ENCODE data around the gene ENTPD7.

The ENTPD7 gene

GRCh38 chr10:99628923-99629624 is 30.2 kb upstream of the ENTPD7 start:
- TF ChIP-seq POLR2A (IDR thresholded peaks at IDR 0.05; ENCODE audit: low read length) (no peak), GATA1 (IDR thresholded peaks at IDR 0.05; ENCODE audit: low read depth, low read length) (no peak)
- DNase-seq = no peak

- DNase-seq = no peak
- TF ChIP-seq GATA1 (IDR thresholded peaks at IDR 0.05; ENCODE audit: low read depth, low read length) = no peak
- TF ChIP-seq POLR2A (IDR thresholded peaks at IDR 0.05; ENCODE audit: low read length) = no peak
Measured at GRCh38 chr10:99629625-99629978, 29.7 kb upstream of the ENTPD7 start.

- TF ChIP-seq POLR2A (IDR thresholded peaks at IDR 0.05; ENCODE audit: low read length) (no peak), GATA1 (IDR thresholded peaks at IDR 0.05; ENCODE audit: low read depth, low read length) (no peak)
- DNase-seq = peak; percentile 63 to 71
Measured at GRCh38 chr10:99630433-99630832, 28.9 kb upstream of the ENTPD7 start.

- no peak for TF ChIP-seq GATA1 (IDR thresholded peaks at IDR 0.05; ENCODE audit: low read depth, low read length)
- no peak for TF ChIP-seq POLR2A (IDR thresholded peaks at IDR 0.05; ENCODE audit: low read length)
- no peak for DNase-seq
Measured at GRCh38 chr10:99630991-99631390, 28.3 kb upstream of the ENTPD7 start.

- no peak for DNase-seq
- TF ChIP-seq GATA1 (IDR thresholded peaks at IDR 0.05; ENCODE audit: low read depth, low read length) = no peak
- TF ChIP-seq POLR2A (IDR thresholded peaks at IDR 0.05; ENCODE audit: low read length) = no peak
Measured at GRCh38 chr10:99631496-99631895, 27.8 kb upstream of the ENTPD7 start.

- no peak for DNase-seq
- TF ChIP-seq GATA1 (IDR thresholded peaks at IDR 0.05; ENCODE audit: low read depth, low read length) (no peak), POLR2A (IDR thresholded peaks at IDR 0.05; ENCODE audit: low read length) (no peak)
Measured at GRCh38 chr10:99633832-99634231, 25.5 kb upstream of the ENTPD7 start.

GRCh38 chr10:99647601-99648151 is 11.6 kb upstream of the ENTPD7 start:
- TF ChIP-seq GATA1 (IDR thresholded peaks at IDR 0.05; ENCODE audit: low read depth, low read length) (no peak), POLR2A (IDR thresholded peaks at IDR 0.05; ENCODE audit: low read length) (no peak)
- no peak for DNase-seq

GRCh38 chr10:99648717-99649116 is 10.6 kb upstream of the ENTPD7 start:
- TF ChIP-seq GATA1 (IDR thresholded peaks at IDR 0.05; ENCODE audit: low read depth, low read length) = no peak
- TF ChIP-seq POLR2A (IDR thresholded peaks at IDR 0.05; ENCODE audit: low read length) = no peak
- no peak for DNase-seq

GRCh38 chr10:99652800-99653390 is 6.4 kb upstream of the ENTPD7 start:
- no peak for DNase-seq
- TF ChIP-seq GATA1 (IDR thresholded peaks at IDR 0.05; ENCODE audit: low read depth, low read length) = no peak
- no peak for TF ChIP-seq POLR2A (IDR thresholded peaks at IDR 0.05; ENCODE audit: low read length)

- TF ChIP-seq GATA1 (IDR thresholded peaks at IDR 0.05; ENCODE audit: low read depth, low read length) = no peak
- TF ChIP-seq POLR2A (IDR thresholded peaks at IDR 0.05; ENCODE audit: low read length) = no peak
- DNase-seq = peak in 1 of 2 experiments; percentile 5
Measured at GRCh38 chr10:99654390-99655175, 4.7 kb upstream of the ENTPD7 start.

GRCh38 chr10:99656199-99657064 is 2.9 kb upstream of the ENTPD7 start:
- DNase-seq = no peak
- TF ChIP-seq GATA1 (IDR thresholded peaks at IDR 0.05; ENCODE audit: low read depth, low read length) (no peak), POLR2A (IDR thresholded peaks at IDR 0.05; ENCODE audit: low read length) (no peak)

GRCh38 chr10:99658622-99659030 is 683 bp upstream of the ENTPD7 start:
- TF ChIP-seq POLR2A (IDR thresholded peaks at IDR 0.05; ENCODE audit: low read length) = no peak
- TF ChIP-seq GATA1 (IDR thresholded peaks at IDR 0.05; ENCODE audit: low read depth, low read length) = no peak
- peak; percentile 69 to 76 for DNase-seq

- DNase-seq = peak; percentile 13 to 41
- TF ChIP-seq POLR2A (IDR thresholded peaks at IDR 0.05; ENCODE audit: low read length) = no peak
- no peak for TF ChIP-seq GATA1 (IDR thresholded peaks at IDR 0.05; ENCODE audit: low read depth, low read length)
Measured at GRCh38 chr10:99659868-99660366, 608 bp downstream of the ENTPD7 start.

Measured in erythroblast (primary cell).